Calu3 (cell line): ENCODE measurements around the gene NECTIN4. TPM values are rescaled to one million over a fixed set of nuclear protein-coding genes. Genes with fewer than 3 reads are reported as not detected.

Source experiments
- BruUV-seq: library from RNA; stranded (reverse); fragments of 400-500 nt; replicated peaks from 2 replicates; lab custom pipeline; 2021; lab: Mats Ljungman, UMichigan
- CTCF ChIA-PET: fragments of 300-600 bp; sonication (Branson Sonifier 250); formaldehyde crosslinking; loops from one replicate; lab custom pipeline; 2022; ENCODE audit warnings: antibody characterized with exemption; lab: Charles Lee
- DNase-seq: peaks from one replicate; pipeline ENCODE4 v3.0.0; 2022
- H3K27ac Mint-ChIP-seq: one replicate; pipeline ENCODE4 v1.8.0; 2022; ENCODE audit warnings: mixed read lengths; ENCODE audit not compliant: unreplicated experiment
- H3K27me3 Mint-ChIP-seq: one replicate; pipeline ENCODE4 v1.8.0; 2022; ENCODE audit warnings: mixed read lengths; ENCODE audit not compliant: unreplicated experiment
- H3K36me3 Mint-ChIP-seq: one replicate; pipeline ENCODE4 v1.8.0; 2022; ENCODE audit warnings: mild to moderate bottlenecking, moderate library complexity, mixed read lengths; ENCODE audit not compliant: insufficient read depth, unreplicated experiment
- H3K4me1 Mint-ChIP-seq: one replicate; pipeline ENCODE4 v1.8.0; 2022; ENCODE audit warnings: mild to moderate bottlenecking, low read depth, mixed read lengths; ENCODE audit not compliant: unreplicated experiment
- H3K4me3 Mint-ChIP-seq: one replicate; pipeline ENCODE4 v1.8.0; 2022; ENCODE audit warnings: mild to moderate bottlenecking, low read depth, moderate library complexity, mixed read lengths; ENCODE audit not compliant: unreplicated experiment
- H3K9me3 Mint-ChIP-seq: one replicate; pipeline ENCODE4 v1.8.0; 2022; ENCODE audit warnings: low read depth, mixed read lengths; ENCODE audit not compliant: unreplicated experiment
- intact Hi-C: fragments of 100-400 bp; cut with micrococcal nuclease; formaldehyde crosslinking; loops from one replicate; pipeline ENCODE4 v1.10.0; 2022; ENCODE audit not compliant: unreplicated experiment
- total RNA-seq: library from RNA; stranded (reverse); gene quantifications from 2 replicates; pipeline ENCODE4 v1.2.3, GENCODE V29; 2022
- TF ChIP-seq, protein P1 (sequence below): fragments of 200-600 bp; IDR thresholded peaks from one replicate; pipeline ENCODE4 v1.8.0; 2022; ENCODE audit warnings: antibody characterized with exemption; ENCODE audit not compliant: unreplicated experiment

The NECTIN4 gene
- total RNA-seq, 1 experiment from 2014 or later, result 24.9 TPM

DNA sequence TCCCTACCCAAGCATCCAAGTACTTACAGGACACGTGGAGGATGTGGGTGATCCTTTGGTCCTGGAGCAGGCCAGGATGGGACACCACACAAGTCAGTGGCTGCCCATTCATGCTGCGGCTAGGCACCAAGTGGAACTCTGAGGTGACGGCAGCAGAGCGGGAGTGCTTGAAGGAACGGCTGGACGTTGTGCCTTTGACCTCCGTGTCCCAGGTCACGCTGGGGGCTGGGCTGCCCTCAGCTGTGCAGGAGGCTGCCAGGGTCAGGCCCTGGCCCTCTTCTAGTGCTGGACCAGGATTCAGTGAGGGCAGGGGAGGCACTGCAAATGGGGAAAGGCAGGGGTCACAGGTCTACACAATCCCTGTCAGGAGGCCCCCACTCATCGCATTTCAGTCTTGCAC, 11.9 kb downstream of the NECTIN4 start:
- no peak for DNase-seq
- Mint-ChIP-seq H3K9me3 (no peaks in the 10 kb centered on the region), H3K27me3 (no peaks in the 10 kb centered on the region), H3K36me3 (peaks cover 59% of the 10 kb centered on the region), H3K4me1 (peaks cover 28% of the 10 kb centered on the region), H3K27ac (no peak overlapping the region), H3K4me3 (no peak overlapping the region)
- no TSS peak for BruUV-seq
- intact Hi-C loops, result no loop called here
- CTCF ChIA-PET, result no interaction called here
- TF ChIP-seq, protein P1, sequence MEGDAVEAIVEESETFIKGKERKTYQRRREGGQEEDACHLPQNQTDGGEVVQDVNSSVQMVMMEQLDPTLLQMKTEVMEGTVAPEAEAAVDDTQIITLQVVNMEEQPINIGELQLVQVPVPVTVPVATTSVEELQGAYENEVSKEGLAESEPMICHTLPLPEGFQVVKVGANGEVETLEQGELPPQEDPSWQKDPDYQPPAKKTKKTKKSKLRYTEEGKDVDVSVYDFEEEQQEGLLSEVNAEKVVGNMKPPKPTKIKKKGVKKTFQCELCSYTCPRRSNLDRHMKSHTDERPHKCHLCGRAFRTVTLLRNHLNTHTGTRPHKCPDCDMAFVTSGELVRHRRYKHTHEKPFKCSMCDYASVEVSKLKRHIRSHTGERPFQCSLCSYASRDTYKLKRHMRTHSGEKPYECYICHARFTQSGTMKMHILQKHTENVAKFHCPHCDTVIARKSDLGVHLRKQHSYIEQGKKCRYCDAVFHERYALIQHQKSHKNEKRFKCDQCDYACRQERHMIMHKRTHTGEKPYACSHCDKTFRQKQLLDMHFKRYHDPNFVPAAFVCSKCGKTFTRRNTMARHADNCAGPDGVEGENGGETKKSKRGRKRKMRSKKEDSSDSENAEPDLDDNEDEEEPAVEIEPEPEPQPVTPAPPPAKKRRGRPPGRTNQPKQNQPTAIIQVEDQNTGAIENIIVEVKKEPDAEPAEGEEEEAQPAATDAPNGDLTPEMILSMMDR, result no peak

DNA sequence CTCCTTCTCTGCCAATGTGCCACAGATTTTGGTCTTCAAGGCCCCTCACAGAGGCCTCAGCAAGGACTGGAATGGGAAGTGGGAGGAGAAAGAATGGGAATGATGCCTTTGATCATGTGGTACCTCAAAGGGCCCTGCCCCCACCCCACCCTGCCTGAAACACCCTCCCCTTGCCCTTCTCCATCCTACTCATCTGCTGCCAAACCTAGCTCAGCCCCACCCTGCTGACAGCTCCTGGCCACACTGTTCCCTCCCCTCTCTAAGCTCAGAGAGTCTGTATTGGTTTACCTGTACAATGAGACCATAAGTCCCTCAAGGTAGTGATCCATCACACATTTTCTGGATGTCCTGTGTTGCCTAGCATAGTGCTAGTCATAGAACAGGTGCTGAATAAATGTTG, 12.9 kb downstream of the NECTIN4 start:
- Mint-ChIP-seq H3K4me3 (no peak overlapping the region), H3K36me3 (peaks cover 59% of the 10 kb centered on the region), H3K27ac (no peak overlapping the region), H3K27me3 (no peaks in the 10 kb centered on the region), H3K9me3 (no peaks in the 10 kb centered on the region), H3K4me1 (peaks cover 17% of the 10 kb centered on the region)
- BruUV-seq, result no TSS peak
- intact Hi-C loops, result no loop called here
- CTCF ChIA-PET, result interaction anchor here (0.5 kb wide), 1 partner anchor 21 kb away, joined by 6 read pairs; no protein-coding TSS in a partner anchor
- DNase-seq, result no peak
- TF ChIP-seq, protein P1, result no peak

DNA sequence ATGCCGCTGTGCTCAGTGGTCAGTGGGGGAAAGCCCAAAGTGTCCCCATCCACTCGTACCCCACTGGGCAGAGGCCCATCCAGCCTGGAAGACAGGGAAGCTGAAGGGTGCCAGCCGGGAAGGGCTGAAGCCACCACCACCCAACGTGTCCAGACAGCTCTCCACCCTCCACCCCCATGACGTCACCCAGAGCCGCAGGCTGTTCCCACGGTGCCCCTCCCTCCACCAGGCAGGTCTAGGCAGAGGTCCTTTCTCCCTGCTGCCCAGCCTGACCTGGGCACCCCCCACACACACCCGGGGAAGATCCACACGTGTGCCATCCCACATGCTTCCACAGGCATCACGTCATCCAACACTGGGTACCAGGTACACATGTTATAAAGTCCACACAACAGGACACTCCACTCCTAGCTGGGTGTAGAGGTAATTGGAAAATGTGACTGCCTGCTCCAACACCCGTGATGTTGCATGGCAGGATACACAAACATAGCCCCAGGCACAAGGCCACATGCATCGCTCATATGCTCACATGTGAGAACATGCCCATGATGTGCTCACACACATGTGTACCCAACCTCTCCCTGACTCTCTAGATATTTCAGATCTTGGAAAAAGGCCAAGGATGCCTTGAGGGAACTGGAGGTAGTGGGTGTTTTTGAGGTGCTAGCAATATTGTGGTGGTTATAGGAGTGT, 14.5 kb downstream of the NECTIN4 start:
- BruUV-seq, result no TSS peak
- Mint-ChIP-seq H3K4me1 (peaks cover 2% of the 10 kb centered on the region), H3K4me3 (no peak overlapping the region), H3K36me3 (peaks cover 54% of the 10 kb centered on the region), H3K27ac (no peak overlapping the region), H3K9me3 (no peaks in the 10 kb centered on the region), H3K27me3 (no peaks in the 10 kb centered on the region)
- intact Hi-C loops, result no loop called here
- no peak for DNase-seq
- TF ChIP-seq, protein P1, result no peak
- CTCF ChIA-PET, result interaction anchor here (5.0 kb wide), 1 partner anchor 23 kb away, joined by 56 read pairs; the partner anchor contains the start of gene KLHDC9

DNA sequence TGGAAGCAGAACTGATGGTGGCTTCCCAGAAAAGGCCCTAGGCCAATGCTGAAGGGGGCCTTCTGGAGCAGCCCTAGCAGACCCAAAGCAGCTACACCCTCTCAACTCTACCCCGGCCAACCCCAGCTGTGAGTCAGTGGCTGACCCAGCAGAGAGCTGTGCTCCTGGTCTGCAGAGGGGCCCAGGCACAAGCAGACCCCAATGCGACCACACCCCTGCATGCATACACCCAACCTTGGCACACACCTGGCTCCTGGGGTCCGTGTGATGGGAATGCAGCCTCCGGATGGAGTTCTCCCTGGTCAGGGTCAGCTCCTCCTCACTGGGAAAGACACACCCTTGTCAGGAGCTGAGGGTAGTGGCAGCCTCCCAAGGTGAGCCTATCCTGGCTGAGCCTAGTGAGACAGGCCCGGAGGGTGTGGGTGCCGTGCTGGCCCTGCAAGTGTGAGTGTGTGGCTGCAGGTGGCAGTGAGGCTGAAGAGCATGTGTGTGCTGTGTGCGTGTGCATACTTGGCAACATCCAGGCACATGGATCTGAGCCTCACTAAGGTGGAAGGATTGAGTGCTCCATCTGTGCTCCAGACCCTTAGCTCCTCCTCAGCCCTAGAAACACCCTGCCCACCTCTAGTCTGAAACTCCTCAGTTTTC, 15.8 kb downstream of the NECTIN4 start:
- Mint-ChIP-seq H3K27me3 (no peaks in the 10 kb centered on the region), H3K36me3 (peaks cover 44% of the 10 kb centered on the region), H3K27ac (no peak overlapping the region), H3K4me1 (no peaks in the 10 kb centered on the region), H3K4me3 (no peak overlapping the region), H3K9me3 (no peaks in the 10 kb centered on the region)
- DNase-seq, result no peak
- TF ChIP-seq, protein P1, result no peak
- intact Hi-C loops, result no loop called here
- CTCF ChIA-PET, result interaction anchor here (0.7 to 5.0 kb wide), 2 partner anchors 24 to 68 kb away, joined by 3 to 56 read pairs; partner anchors contain the start of gene KLHDC9
- BruUV-seq, result no TSS peak
